Astrocyte (in vitro differentiated cells and primary cell): ENCODE data around the gene TBRG1. TPM values are rescaled to one million over a fixed set of nuclear protein-coding genes. Genes with fewer than 3 reads are reported as not detected.

Experiments used
- DNase-seq: peaks from one replicate; pipeline ENCODE4 v3.0.0-alpha.2; 2010; ENCODE audit warnings: low read depth
- FAIRE-seq: peaks from 2 replicates; lab custom pipeline; 2011; peaks lifted over from hg19 to GRCh38; lab: Jason Lieb, UNC
- H2AFZ ChIP-seq: 2 replicates; pipeline ENCODE4 v1.6.0; 2012; ENCODE audit warnings: low read depth, low read length, inconsistent platforms
- H3K27ac ChIP-seq: 2 replicates; pipeline ENCODE4 v1.5.1; 2011; ENCODE audit warnings: low read depth, low read length, inconsistent platforms
- H3K27me3 ChIP-seq: 2 replicates; pipeline ENCODE4 v1.6.0; 2011; ENCODE audit warnings: low read length, inconsistent platforms; ENCODE audit not compliant: insufficient read depth
- H3K36me3 ChIP-seq: 2 replicates; pipeline ENCODE4 v1.5.1; 2011; ENCODE audit warnings: low read length, inconsistent platforms; ENCODE audit not compliant: insufficient read depth
- H3K4me1 ChIP-seq: 2 replicates; pipeline ENCODE4 v1.5.1; 2011; ENCODE audit warnings: low read length, inconsistent platforms; ENCODE audit not compliant: insufficient read depth
- H3K4me2 ChIP-seq: 2 replicates; pipeline ENCODE4 v1.6.0; 2012; ENCODE audit warnings: low read length, inconsistent platforms
- H3K4me3 ChIP-seq: 2 replicates; pipeline ENCODE4 v1.5.1; 2011; ENCODE audit warnings: low read depth, mild to moderate bottlenecking, low read length, inconsistent platforms; ENCODE audit not compliant: insufficient read depth
- H3K79me2 ChIP-seq: 2 replicates; pipeline ENCODE4 v1.6.0; 2012; ENCODE audit warnings: mild to moderate bottlenecking, low read length, inconsistent platforms; ENCODE audit not compliant: insufficient read depth
- H3K9ac ChIP-seq: 2 replicates; pipeline ENCODE4 v1.6.0; 2012; ENCODE audit warnings: mild to moderate bottlenecking, low read length, inconsistent platforms
- H3K9me3 ChIP-seq: 2 replicates; pipeline ENCODE4 v1.5.1; 2012; ENCODE audit warnings: low read depth, mild to moderate bottlenecking, low read length, inconsistent platforms; ENCODE audit not compliant: insufficient read depth
- H4K20me1 ChIP-seq: 2 replicates; pipeline ENCODE4 v1.6.0; 2012; ENCODE audit warnings: low read length, inconsistent platforms; ENCODE audit not compliant: insufficient read depth
- H3K27ac Mint-ChIP-seq: one replicate; pipeline ENCODE4 v1.8.0; 2021; ENCODE audit warnings: mild to moderate bottlenecking, mixed read lengths; ENCODE audit not compliant: unreplicated experiment
- H3K27me3 Mint-ChIP-seq: one replicate; pipeline ENCODE4 v1.8.0; 2021; ENCODE audit warnings: low read depth, mixed read lengths; ENCODE audit not compliant: unreplicated experiment
- H3K36me3 Mint-ChIP-seq: one replicate; pipeline ENCODE4 v1.8.0; 2021; ENCODE audit warnings: low read depth, mixed read lengths; ENCODE audit not compliant: unreplicated experiment
- H3K4me1 Mint-ChIP-seq: one replicate; pipeline ENCODE4 v1.8.0; 2021; ENCODE audit warnings: low read depth, mixed read lengths; ENCODE audit not compliant: unreplicated experiment
- H3K4me3 Mint-ChIP-seq: one replicate; pipeline ENCODE4 v1.8.0; 2021; ENCODE audit warnings: mild to moderate bottlenecking, moderate library complexity, mixed read lengths; ENCODE audit not compliant: unreplicated experiment
- H3K9me3 Mint-ChIP-seq: one replicate; pipeline ENCODE4 v1.8.0; 2021; ENCODE audit warnings: mild to moderate bottlenecking, mixed read lengths; ENCODE audit not compliant: unreplicated experiment
- CTCF ChIP-seq: IDR thresholded peaks from 2 replicates; pipeline ENCODE4 v1.5.1; 2011; ENCODE audit warnings: low read depth, mild to moderate bottlenecking, inconsistent platforms, low read length, moderate library complexity; ENCODE audit not compliant: insufficient read depth
- EZH2 ChIP-seq: IDR thresholded peaks from 2 replicates; pipeline ENCODE4 v1.6.1; 2012; ENCODE audit warnings: mild to moderate bottlenecking, low read length, inconsistent platforms; ENCODE audit not compliant: insufficient read depth
- total RNA-seq: library from RNA; stranded (reverse); gene quantifications from 2 replicates; pipeline ENCODE4 v1.2.1, GENCODE V29; 2021

TBRG1 gene
- total RNA-seq, 1 donor from 2014 or later, result 36.8 TPM

GRCh38 chr11:124611064-124611463 is 11.6 kb upstream of the TBRG1 start, which contains the start of gene PANX3:
Gene PANX3 (plus strand): TSS chr11:124611428. CDS start chr11:124611557, 129 bp downstream.
- no peak within 1 kb of the TSS for H2AFZ ChIP-seq
- TF ChIP-seq CTCF (no peak), EZH2 (no peak)
- FAIRE-seq, result no peak

GRCh38 chr11:124612045-124612444 is 10.6 kb upstream of the TBRG1 start:
- H3K4me1 Mint-ChIP-seq, result peaks cover 10% of the 10 kb centered on the region
- Histone ChIP-seq H3K27me3 (no peaks in the 10 kb centered on the region), H4K20me1 (no peaks in the 10 kb centered on the region), H3K9me3 (no peaks in the 10 kb centered on the region), H3K27ac (no peak overlapping the region), H3K4me3 (no peak overlapping the region), H3K9ac (no peak overlapping the region), H3K36me3 (no peaks in the 10 kb centered on the region), H3K79me2 (no peaks in the 10 kb centered on the region), H3K4me2 (no peak overlapping the region), H3K4me1 (no peaks in the 10 kb centered on the region), H2AFZ (no peak overlapping the region)
- FAIRE-seq (no peak), DNase-seq (no peak)
- H3K27me3 Mint-ChIP-seq, result peaks cover 4% of the 10 kb centered on the region
- H3K36me3 Mint-ChIP-seq, result no peaks in the 10 kb centered on the region
- no peak overlapping the region for H3K27ac Mint-ChIP-seq
- no peak for TF ChIP-seq CTCF
- TF ChIP-seq EZH2, result no peak
- peaks cover 2% of the 10 kb centered on the region for H3K9me3 Mint-ChIP-seq
- no peak overlapping the region for H3K4me3 Mint-ChIP-seq

More at GRCh38 chr11:124611064-124611463, 11.6 kb upstream of the TBRG1 start, which contains the start of gene PANX3:
- Histone ChIP-seq H3K4me3 (no peak within 1 kb of the TSS), H3K36me3 (no peaks in the 10 kb centered on the region), H4K20me1 (no peaks in the 10 kb centered on the region), H3K9ac (no peak within 1 kb of the TSS), H3K4me2 (no peak within 1 kb of the TSS), H3K4me1 (no peaks in the 10 kb centered on the region), H3K27me3 (no peaks in the 10 kb centered on the region), H3K9me3 (no peaks in the 10 kb centered on the region), H3K27ac (no peak within 1 kb of the TSS), H3K79me2 (no peaks in the 10 kb centered on the region)
- Mint-ChIP-seq H3K4me1 (peaks cover 10% of the 10 kb centered on the region), H3K27me3 (peaks cover 4% of the 10 kb centered on the region), H3K4me3 (no peak within 1 kb of the TSS), H3K36me3 (no peaks in the 10 kb centered on the region), H3K27ac (no peak within 1 kb of the TSS), H3K9me3 (peaks cover 2% of the 10 kb centered on the region)
- peak; percentile 46 for DNase-seq

- FAIRE-seq (no peak), DNase-seq (no peak)
- no peak overlapping the region for H2AFZ ChIP-seq
- H3K4me3 Mint-ChIP-seq, result no peak overlapping the region
- peaks cover 2% of the 10 kb centered on the region for H3K9me3 Mint-ChIP-seq
- TF ChIP-seq CTCF (no peak), EZH2 (no peak)
- no peak overlapping the region for H3K9ac ChIP-seq
- H3K36me3 ChIP-seq, result no peaks in the 10 kb centered on the region
- H3K4me1 ChIP-seq, result no peaks in the 10 kb centered on the region
- H3K27ac Mint-ChIP-seq, result no peak overlapping the region
- no peaks in the 10 kb centered on the region for H3K36me3 Mint-ChIP-seq
- no peaks in the 10 kb centered on the region for H3K9me3 ChIP-seq
- H3K27me3 Mint-ChIP-seq, result peaks cover 7% of the 10 kb centered on the region
- no peak overlapping the region for H3K4me3 ChIP-seq
- H3K79me2 ChIP-seq, result no peaks in the 10 kb centered on the region
- peaks cover 10% of the 10 kb centered on the region for H3K4me1 Mint-ChIP-seq
- H3K27me3 ChIP-seq, result no peaks in the 10 kb centered on the region
- H3K27ac ChIP-seq, result no peak overlapping the region
- H4K20me1 ChIP-seq, result no peaks in the 10 kb centered on the region
- H3K4me2 ChIP-seq, result no peak overlapping the region
Observed at GRCh38 chr11:124612567-124613246, 10.0 kb upstream of the TBRG1 start.
